ENCODE measurements around the gene LASP1. TPM values are rescaled to one million over a fixed set of nuclear protein-coding genes. Genes with fewer than 3 reads are reported as not detected.
"Not testable (repeated sequence)": the region's sequence is repeated elsewhere in the genome, so short reads cannot be mapped to it uniquely, and the experiment has no call there.

The LASP1 gene
- total and polyA plus RNA-seq, 2 experiments from 2014 or later = 198 to 250 TPM

DNA sequence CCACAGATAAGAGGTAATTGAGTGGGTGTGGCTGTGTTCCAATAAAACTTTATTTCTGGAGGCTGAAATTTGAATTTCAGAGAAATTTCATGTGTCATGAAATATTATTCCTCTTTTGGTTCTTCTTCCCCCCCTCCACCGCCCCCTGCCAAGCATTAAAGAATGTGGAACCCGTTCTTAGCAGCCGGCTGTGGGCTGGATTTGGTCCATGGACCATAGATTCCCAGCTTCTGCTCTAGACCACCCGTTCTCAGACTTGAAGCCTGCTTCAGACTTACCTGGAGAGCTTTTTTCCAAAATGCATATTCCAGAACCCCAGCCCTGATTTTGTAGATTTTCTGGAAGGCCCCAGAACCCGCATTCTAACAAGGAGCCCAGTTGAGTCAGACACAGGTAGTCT is 40.5 kb downstream of the LASP1 start:
- WGBS, 2 experiments (ENCODE audit: low coverage in 1 of 2, low lambda C conversion rate in 2 of 2, missing lambda C conversion rate in 2 of 2) = 62 to 65% methylated on average over 5 of the region's 5 CpGs
- Histone ChIP-seq H3K27ac (no peak overlapping the region), H2AFZ (no peak overlapping the region), H3K36me3 (ENCODE audit: low read depth) (peaks cover 29% of the 10 kb centered on the region), H3K9me2 (ENCODE audit: insufficient read depth) (no peaks in the 10 kb centered on the region), H3K9me3 (ENCODE audit: low read depth) (no peaks in the 10 kb centered on the region), H3K4me2 (ENCODE audit: unreplicated experiment) (no peak overlapping the region), H3F3A (ENCODE audit: insufficient read depth) (peaks cover 16% of the 10 kb centered on the region; the same call in 1 of the 2 replicates), H3K79me2 (ENCODE audit: insufficient read depth) (peaks cover 100% of the 10 kb centered on the region), H3K9ac (no peak overlapping the region), H3K4me1 (ENCODE audit: insufficient read depth) (no peaks in the 10 kb centered on the region), H3K4me3 (no peak overlapping the region), H4K20me1 (ENCODE audit: insufficient read depth) (peaks cover 13% of the 10 kb centered on the region; the same call in 1 of the 2 replicates), H3K27me3 (replicated peaks; ENCODE audit: insufficient read depth) (no peaks in the 10 kb centered on the region)
- no peak for DNase-seq
- TF ChIP-seq EZH2 (IDR thresholded peaks at IDR 0.05; ENCODE audit: insufficient read depth, poor library complexity, severe bottlenecking) = no peak
- no peak for TF ChIP-seq EZH2phosphoT487 (IDR thresholded peaks at IDR 0.05; ENCODE audit: insufficient read depth, low read depth)
- in situ Hi-C loops (cut with MboI) = no loop called here

DNA sequence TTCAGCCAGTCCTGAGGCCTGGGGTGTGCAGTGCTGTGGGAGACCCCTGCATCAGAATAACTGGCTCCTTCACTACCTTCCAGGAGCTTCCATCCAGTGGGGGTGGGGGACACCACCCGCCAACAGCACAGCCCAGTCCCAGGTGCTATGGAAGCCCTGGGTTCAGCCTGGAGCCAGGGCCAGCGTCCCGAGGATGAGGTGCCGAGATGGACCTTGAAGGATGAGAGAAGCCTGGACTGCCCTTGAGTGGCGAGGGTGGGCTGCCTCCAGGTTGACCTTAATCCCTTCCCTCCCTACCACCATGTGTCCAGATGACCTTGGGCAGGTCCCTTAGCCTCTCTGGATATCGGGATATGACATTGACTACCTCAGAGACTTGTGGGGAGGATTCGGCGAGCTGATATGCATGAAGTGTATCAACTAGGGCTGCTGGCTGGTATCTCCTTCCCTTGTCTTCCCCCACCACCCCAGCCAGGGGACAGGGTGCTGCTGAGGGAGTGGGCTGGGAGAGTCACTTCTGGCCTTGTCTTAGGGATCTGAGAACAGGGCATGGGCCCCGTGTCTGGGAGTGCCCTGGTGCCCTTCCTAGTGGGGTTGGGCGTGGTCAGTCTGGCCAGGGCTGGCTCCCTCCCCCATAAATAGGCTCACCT is 41.3 kb downstream of the LASP1 start:
- peaks cover 13% of the 10 kb centered on the region; the same call in 1 of the 2 replicates for H4K20me1 ChIP-seq (ENCODE audit: insufficient read depth)
- peaks cover 30% of the 10 kb centered on the region for H3K36me3 ChIP-seq (ENCODE audit: low read depth)
- no peaks in the 10 kb centered on the region for H3K9me2 ChIP-seq (ENCODE audit: insufficient read depth)

DNA sequence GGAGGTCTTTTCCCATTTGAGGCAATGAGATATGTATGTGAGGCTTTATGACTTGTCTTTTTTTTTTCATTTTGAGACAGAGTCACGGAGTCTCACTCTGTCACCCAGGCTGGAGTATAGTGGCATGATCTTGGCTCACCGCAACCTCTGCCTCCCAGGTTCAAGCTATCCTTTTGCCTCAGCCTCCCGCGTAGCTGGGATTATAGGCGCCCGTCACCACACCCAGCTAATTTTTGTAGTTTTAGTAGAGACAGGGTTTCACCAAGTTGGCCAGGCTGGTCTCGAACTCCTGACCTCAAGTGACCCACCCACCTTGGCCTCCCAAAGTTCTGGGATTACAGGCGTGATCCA is 41.8 kb downstream of the LASP1 start:
- H3K4me3 ChIP-seq; H3K9me3 ChIP-seq (ENCODE audit: low read depth); DNase-seq; H3K9me2 ChIP-seq (ENCODE audit: insufficient read depth); H3K27me3 ChIP-seq (replicated peaks; ENCODE audit: insufficient read depth); H3K27ac ChIP-seq; in situ Hi-C loops (cut with MboI); H3K4me1 ChIP-seq (ENCODE audit: insufficient read depth); H2AFZ ChIP-seq; H3K4me2 ChIP-seq (ENCODE audit: unreplicated experiment); H3K9ac ChIP-seq: not testable (repeated sequence)
- 95 to 97% methylated on average over 8 of the region's 8 CpGs for WGBS, 2 experiments (ENCODE audit: low coverage in 1 of 2, low lambda C conversion rate in 2 of 2, missing lambda C conversion rate in 2 of 2)
- H3F3A ChIP-seq (ENCODE audit: insufficient read depth) = peaks cover 21% of the 10 kb centered on the region
- H3K36me3 ChIP-seq (ENCODE audit: low read depth) = peaks cover 35% of the 10 kb centered on the region
- H3K79me2 ChIP-seq (ENCODE audit: insufficient read depth) = peaks cover 99% of the 10 kb centered on the region
- H4K20me1 ChIP-seq (ENCODE audit: insufficient read depth) = peaks cover 11% of the 10 kb centered on the region; the same call in 1 of the 2 replicates

More for the DNA sequence above, 41.3 kb downstream of the LASP1 start:
- no peak overlapping the region for H3K9ac ChIP-seq
- 73 to 75% methylated on average over 10 of the region's 10 CpGs for WGBS, 2 experiments (ENCODE audit: low coverage in 1 of 2, low lambda C conversion rate in 2 of 2, missing lambda C conversion rate in 2 of 2)
- peaks cover 16% of the 10 kb centered on the region; the same call in 1 of the 2 replicates for H3F3A ChIP-seq (ENCODE audit: insufficient read depth)
- no peak for DNase-seq
- no peak overlapping the region for H3K27ac ChIP-seq
- no peak overlapping the region for H3K4me2 ChIP-seq (ENCODE audit: unreplicated experiment)
- TF ChIP-seq EZH2phosphoT487 (IDR thresholded peaks at IDR 0.05; ENCODE audit: insufficient read depth, low read depth) (no peak), EZH2 (IDR thresholded peaks at IDR 0.05; ENCODE audit: insufficient read depth, poor library complexity, severe bottlenecking) (no peak)
- no peaks in the 10 kb centered on the region for H3K9me3 ChIP-seq (ENCODE audit: low read depth)
- H2AFZ ChIP-seq = no peak overlapping the region
- no peak overlapping the region for H3K4me3 ChIP-seq
- peaks cover 100% of the 10 kb centered on the region for H3K79me2 ChIP-seq (ENCODE audit: insufficient read depth)
- no peaks in the 10 kb centered on the region for H3K27me3 ChIP-seq (replicated peaks; ENCODE audit: insufficient read depth)
- in situ Hi-C loops (cut with MboI) = no loop called here
- no peaks in the 10 kb centered on the region for H3K4me1 ChIP-seq (ENCODE audit: insufficient read depth)

DNA sequence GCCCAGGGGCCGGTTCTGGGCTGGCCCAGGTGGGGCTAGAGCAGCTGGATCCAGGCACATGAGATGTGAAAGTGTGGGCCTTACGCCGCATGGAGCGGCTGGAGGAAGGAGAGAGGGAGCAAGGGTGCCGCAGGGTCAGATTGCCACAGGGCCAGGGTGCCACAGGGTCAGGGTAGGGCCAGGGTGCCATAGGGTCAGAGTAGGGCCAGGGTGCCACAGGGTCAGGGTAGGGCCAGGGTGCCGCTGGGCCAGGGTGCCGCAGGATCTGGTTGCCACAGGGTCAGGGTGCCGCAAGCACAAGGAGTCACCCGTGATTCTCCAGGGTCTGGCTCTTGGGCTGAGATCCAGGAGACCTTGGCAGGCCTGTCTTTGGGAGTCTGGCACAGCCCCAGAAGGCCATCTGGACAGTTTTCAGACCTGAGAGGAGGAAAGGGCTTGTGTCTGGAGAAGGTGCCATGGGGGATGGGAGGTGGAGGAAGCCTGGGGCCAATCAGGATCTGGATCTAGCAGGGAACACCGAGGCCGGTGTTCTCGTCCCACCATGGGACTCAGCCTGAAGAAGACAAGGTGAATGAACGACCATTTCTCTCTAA is 42.5 kb downstream of the LASP1 start:
- H3F3A ChIP-seq (ENCODE audit: insufficient read depth) = peaks cover 27% of the 10 kb centered on the region
- peaks cover 38% of the 10 kb centered on the region for H3K36me3 ChIP-seq (ENCODE audit: low read depth)
- H3K79me2 ChIP-seq (ENCODE audit: insufficient read depth) = peaks cover 99% of the 10 kb centered on the region
- no peak for DNase-seq
- H3K9ac ChIP-seq = no peak overlapping the region
- no peaks in the 10 kb centered on the region for H3K4me1 ChIP-seq (ENCODE audit: insufficient read depth)
- no peaks in the 10 kb centered on the region for H3K9me2 ChIP-seq (ENCODE audit: insufficient read depth)
- H4K20me1 ChIP-seq (ENCODE audit: insufficient read depth) = 0 out of 2 replicates have a peak, but pooled peaks cover 5% of the 10 kb centered on the region
- in situ Hi-C loops (cut with MboI) = no loop called here
- no peak overlapping the region for H3K4me2 ChIP-seq (ENCODE audit: unreplicated experiment)
- H3K27ac ChIP-seq = no peak overlapping the region
- 72% methylated on average over 12 to 13 of the region's 13 CpGs for WGBS, 2 experiments (ENCODE audit: low coverage in 1 of 2, low lambda C conversion rate in 2 of 2, missing lambda C conversion rate in 2 of 2)
- H3K27me3 ChIP-seq (replicated peaks; ENCODE audit: insufficient read depth) = no peaks in the 10 kb centered on the region
- no peaks in the 10 kb centered on the region for H3K9me3 ChIP-seq (ENCODE audit: low read depth)
- H2AFZ ChIP-seq = no peak overlapping the region
- TF ChIP-seq EZH2 (IDR thresholded peaks at IDR 0.05; ENCODE audit: insufficient read depth, poor library complexity, severe bottlenecking) (no peak), EZH2phosphoT487 (IDR thresholded peaks at IDR 0.05; ENCODE audit: insufficient read depth, low read depth) (no peak)
- no peak overlapping the region for H3K4me3 ChIP-seq

All from GM23248 (cell line).